ENCODE measurements around the gene IL31RA. TPM values are rescaled to one million over a fixed set of nuclear protein-coding genes. Genes with fewer than 3 reads are reported as not detected.

The IL31RA gene
- total RNA-seq, 1 donor from 2014 or later: not detected

DNA sequence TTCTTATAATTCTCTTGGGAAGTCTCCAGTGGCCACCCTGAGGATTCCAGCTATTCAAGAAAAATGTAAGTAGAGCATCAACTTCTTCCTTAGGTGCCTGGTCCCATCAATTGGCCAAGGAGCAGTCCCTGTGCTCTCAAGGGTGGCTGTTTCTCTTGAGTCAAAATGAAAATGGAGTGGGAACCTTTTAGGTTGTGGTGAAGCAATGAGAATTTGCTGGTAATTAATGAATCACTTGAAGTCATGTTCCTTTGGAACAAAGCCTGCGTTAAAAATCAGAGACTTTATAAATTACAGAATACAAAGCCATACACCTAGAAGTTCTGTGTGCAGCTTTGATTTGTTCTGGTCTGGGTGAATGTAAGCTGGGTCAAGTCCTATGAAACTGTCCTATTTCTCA lies 48.9 kb downstream of the IL31RA start:
- Mint-ChIP-seq H3K36me3 (ENCODE audit: low read depth) (no peaks in the 10 kb centered on the region), H3K9me3 (no peaks in the 10 kb centered on the region), H3K4me1 (no peaks in the 10 kb centered on the region), H3K27me3 (ENCODE audit: low read depth) (no peaks in the 10 kb centered on the region), H3K4me3 (no peak overlapping the region), H3K27ac (ENCODE audit: unreplicated experiment) (no peak overlapping the region)
- DNase-seq (ENCODE audit: low read depth, low spot score): no peak
- TF ChIP-seq, protein P1, sequence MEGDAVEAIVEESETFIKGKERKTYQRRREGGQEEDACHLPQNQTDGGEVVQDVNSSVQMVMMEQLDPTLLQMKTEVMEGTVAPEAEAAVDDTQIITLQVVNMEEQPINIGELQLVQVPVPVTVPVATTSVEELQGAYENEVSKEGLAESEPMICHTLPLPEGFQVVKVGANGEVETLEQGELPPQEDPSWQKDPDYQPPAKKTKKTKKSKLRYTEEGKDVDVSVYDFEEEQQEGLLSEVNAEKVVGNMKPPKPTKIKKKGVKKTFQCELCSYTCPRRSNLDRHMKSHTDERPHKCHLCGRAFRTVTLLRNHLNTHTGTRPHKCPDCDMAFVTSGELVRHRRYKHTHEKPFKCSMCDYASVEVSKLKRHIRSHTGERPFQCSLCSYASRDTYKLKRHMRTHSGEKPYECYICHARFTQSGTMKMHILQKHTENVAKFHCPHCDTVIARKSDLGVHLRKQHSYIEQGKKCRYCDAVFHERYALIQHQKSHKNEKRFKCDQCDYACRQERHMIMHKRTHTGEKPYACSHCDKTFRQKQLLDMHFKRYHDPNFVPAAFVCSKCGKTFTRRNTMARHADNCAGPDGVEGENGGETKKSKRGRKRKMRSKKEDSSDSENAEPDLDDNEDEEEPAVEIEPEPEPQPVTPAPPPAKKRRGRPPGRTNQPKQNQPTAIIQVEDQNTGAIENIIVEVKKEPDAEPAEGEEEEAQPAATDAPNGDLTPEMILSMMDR (conservative IDR thresholded peaks at IDR 0.05): no peak

DNA sequence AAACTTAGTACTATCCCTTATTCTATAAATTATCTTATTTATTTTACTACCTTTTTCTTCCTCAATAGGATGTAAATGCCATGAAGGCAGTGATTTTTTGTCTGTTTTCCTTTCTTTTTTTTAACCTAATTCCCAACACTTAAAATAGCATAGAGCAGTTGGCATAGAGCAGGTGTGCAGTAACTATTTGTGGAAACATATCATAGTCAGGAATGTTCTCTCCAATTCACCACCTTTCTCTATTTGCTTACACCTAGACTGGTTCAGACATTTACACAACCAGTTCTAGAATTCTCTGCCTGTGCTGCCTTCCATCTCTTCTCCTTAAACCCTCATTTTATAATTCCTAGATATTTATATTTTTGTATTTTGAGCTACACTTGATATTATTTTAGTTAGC lies 49.6 kb downstream of the IL31RA start:
- no peaks in the 10 kb centered on the region for H3K36me3 Mint-ChIP-seq (ENCODE audit: low read depth)
- H3K4me1 Mint-ChIP-seq: no peaks in the 10 kb centered on the region
- no peak overlapping the region for H3K4me3 Mint-ChIP-seq
- DNase-seq (ENCODE audit: low read depth, low spot score): no peak
- no peaks in the 10 kb centered on the region for H3K9me3 Mint-ChIP-seq
- TF ChIP-seq, protein P1 (conservative IDR thresholded peaks at IDR 0.05): no peak
- no peak overlapping the region for H3K27ac Mint-ChIP-seq (ENCODE audit: unreplicated experiment)
- H3K27me3 Mint-ChIP-seq (ENCODE audit: low read depth): no peaks in the 10 kb centered on the region

DNA sequence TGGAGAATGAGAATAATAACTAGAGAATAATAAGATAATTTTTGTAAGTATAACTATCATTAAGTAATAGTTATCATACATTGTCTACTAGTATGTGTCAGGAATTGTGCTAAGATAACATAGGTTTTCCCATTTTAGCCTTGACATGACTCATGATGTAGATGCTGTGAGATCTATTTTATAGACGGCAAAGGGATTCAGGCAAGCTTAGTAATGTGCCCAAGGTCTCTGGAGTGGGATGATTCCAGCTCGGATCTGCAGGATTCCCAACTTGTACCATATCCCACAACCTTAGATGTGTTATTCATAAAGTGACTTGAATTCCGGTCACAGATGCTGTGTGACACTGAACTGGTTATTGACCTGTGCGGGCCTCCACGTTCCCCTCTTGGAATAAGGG lies 51.5 kb downstream of the IL31RA start:
- H3K36me3 Mint-ChIP-seq (ENCODE audit: low read depth): no peaks in the 10 kb centered on the region
- TF ChIP-seq, protein P1 (conservative IDR thresholded peaks at IDR 0.05): no peak
- no peak overlapping the region for H3K27ac Mint-ChIP-seq (ENCODE audit: unreplicated experiment)

DNA sequence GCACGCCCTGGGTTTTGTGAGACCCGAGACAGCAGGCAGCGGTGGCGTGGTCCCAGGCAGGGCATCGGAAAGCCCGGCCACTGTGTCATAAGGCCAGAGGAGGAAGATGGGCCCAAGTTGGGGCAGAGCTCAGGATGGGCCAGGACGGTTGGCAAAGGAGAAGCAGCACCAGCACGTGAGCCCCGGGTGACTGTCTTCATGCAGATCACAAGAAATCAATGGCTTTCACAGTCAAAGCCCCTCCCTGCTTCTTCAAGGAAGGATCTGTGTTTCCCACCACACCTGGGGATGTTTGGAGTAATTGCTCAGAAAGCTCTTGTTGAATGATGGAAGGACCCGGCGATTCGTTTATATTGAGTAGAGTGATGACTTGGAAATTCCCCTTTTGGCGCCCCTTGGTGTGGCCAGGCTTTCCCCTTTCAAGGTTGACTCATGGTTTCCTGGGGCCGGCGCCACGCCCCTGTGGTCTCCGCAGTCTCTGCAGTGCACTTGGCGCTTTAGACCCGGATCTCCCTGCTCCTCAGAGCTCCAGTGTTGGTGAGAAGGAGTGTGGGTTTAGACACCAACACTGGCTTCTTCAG lies 52.1 kb downstream of the IL31RA start:
- no peaks in the 10 kb centered on the region for H3K9me3 Mint-ChIP-seq
- H3K4me1 Mint-ChIP-seq: no peaks in the 10 kb centered on the region
- no peaks in the 10 kb centered on the region for H3K27me3 Mint-ChIP-seq (ENCODE audit: low read depth)
- no peak overlapping the region for H3K27ac Mint-ChIP-seq (ENCODE audit: unreplicated experiment)
- DNase-seq (ENCODE audit: low read depth, low spot score): no peak
- H3K4me3 Mint-ChIP-seq: no peak overlapping the region
- H3K36me3 Mint-ChIP-seq (ENCODE audit: low read depth): no peaks in the 10 kb centered on the region
- TF ChIP-seq, protein P1 (conservative IDR thresholded peaks at IDR 0.05): no peak

More for the DNA sequence above, 51.5 kb downstream of the IL31RA start:
- Mint-ChIP-seq H3K9me3 (no peaks in the 10 kb centered on the region), H3K4me3 (no peak overlapping the region), H3K4me1 (no peaks in the 10 kb centered on the region), H3K27me3 (ENCODE audit: low read depth) (no peaks in the 10 kb centered on the region)
- no peak for DNase-seq (ENCODE audit: low read depth, low spot score)

DNA sequence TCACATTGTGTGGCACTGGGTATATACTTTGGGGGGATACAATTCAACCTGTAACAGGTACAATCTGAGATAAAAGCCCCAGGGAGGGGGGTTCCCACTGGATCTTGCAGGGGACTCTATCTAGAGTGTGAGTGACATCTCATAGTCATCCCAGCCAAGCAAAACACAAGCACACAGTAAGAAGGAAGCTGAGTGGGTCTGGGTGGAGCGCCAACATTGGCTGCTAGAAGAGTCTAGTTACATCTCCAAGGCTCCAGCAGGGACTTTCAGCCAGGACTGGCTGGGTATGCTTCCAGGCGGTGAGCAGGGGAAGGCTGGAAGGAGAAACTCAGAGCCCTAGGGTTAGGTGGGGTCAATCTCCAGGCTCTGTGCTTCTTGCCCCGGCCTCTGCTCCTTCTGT lies 53.0 kb downstream of the IL31RA start:
- H3K9me3 Mint-ChIP-seq: no peaks in the 10 kb centered on the region
- no peaks in the 10 kb centered on the region for H3K4me1 Mint-ChIP-seq
- H3K27ac Mint-ChIP-seq (ENCODE audit: unreplicated experiment): no peak overlapping the region
- TF ChIP-seq, protein P1 (conservative IDR thresholded peaks at IDR 0.05): no peak
- H3K27me3 Mint-ChIP-seq (ENCODE audit: low read depth): no peaks in the 10 kb centered on the region
- no peak overlapping the region for H3K4me3 Mint-ChIP-seq
- no peak for DNase-seq (ENCODE audit: low read depth, low spot score)
- no peaks in the 10 kb centered on the region for H3K36me3 Mint-ChIP-seq (ENCODE audit: low read depth)

Data from neural crest cell (in vitro differentiated cells).